ENCODE measurements around the gene RBFOX2.

Gene RBFOX2

DNA sequence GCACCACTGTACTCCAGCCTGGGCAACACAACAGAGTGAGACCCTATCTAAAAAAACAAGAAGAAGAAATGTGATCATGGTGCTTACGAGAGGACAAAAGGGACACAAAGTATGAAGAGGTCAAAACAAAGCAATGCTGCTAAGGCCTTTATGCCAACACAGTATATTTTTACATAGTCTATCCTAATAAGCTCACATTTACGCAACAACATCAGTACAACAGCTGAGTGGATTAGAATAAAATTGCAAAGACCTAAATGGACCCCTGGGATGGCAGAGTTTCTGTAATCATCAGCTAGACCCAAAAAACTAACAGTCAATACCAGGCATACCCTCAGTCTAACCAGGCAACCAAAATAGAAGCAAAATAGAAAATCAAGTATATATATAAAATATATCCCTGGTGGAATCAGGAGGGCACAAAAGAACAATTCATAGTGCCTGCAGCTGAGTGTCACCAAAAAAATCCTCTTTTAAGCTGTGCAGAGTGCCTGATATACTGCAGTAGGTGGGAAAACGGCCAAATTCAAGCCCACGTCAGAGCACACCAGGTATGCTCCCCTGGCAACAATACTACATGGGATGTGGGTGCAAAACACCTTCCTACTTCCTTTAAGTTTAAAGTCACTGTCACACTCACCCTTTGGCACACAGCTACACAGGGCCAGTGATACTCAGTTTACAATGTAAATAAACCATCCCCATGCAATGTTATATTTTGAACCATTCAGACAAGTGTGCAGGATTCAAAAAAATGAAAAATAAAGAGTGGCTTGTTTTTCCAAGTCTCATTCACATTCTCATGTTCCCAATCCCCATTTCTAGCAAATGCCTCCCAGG is 57.8 kb downstream of the RBFOX2 start:
- no peak for DNase-seq

- DNase-seq = no peak
Observed at GRCh38 chr22:35967046-35967397, 61.6 kb downstream of the RBFOX2 start.

- DNase-seq = no peak
Observed at GRCh38 chr22:35966314-35967045, 62.1 kb downstream of the RBFOX2 start.

- no peak for DNase-seq
Observed at GRCh38 chr22:35963237-35963810, 65.3 kb downstream of the RBFOX2 start.

GRCh38 chr22:35961480-35962295 is 66.9 kb downstream of the RBFOX2 start:
- no peak for DNase-seq

DNA sequence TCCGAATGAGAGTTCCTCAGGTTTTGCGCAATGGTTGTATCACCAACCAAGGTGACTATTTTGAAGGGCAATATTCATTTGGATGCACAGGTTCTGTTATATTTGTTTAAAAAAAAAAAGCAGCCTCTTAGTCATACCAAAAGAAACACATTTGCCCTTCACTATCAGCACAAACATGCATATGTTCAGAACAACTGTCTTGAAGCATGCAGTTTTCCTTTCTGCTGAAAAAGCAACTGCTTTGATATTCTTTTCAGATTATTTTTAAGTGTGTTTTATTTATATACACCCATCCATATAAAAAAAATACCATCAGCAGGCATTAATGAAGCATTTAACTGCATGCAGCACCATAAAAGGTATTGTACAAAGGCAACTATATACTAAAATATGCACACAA is 67.8 kb downstream of the RBFOX2 start:
- DNase-seq = no peak

GRCh38 chr22:35959121-35959800 is 69.4 kb downstream of the RBFOX2 start:
- DNase-seq = no peak

DNA sequence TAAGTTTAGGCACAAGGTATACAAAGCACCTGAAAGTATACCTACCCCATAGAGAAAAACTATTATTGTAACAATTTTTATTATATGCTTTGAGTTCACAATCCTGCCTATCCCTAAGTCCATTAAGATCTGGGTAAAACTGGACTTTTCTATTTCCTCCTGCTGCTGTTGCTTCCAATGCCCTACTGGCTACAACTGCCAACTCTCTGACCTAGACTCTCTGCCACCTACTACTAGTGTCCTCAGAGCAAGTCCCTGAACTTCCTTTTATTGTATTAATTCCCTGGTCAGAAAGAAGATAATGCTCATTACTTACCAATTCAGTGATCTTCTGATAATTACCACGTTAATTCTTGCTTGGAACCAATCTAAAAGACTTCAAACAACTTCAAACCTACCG is 70.3 kb downstream of the RBFOX2 start:
- no peak for DNase-seq

DNA sequence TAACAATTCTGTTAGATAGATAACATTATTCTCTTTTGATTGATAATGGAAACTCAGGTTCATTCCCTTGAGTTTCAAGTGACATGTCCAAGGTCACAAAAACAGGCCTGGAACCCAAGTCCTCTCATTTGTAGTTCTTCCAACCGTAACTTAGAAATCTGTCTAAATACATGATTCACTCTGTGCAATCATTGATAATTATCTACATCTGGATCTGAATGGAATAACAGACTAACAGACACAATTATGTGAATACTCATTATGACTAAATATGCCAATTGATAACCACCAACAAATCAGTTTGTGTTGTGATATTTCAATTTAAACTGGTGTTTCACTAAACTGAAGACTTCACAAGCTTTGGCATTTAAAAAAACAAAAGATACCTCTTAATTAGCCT is 71.0 kb downstream of the RBFOX2 start:
- no peak for DNase-seq

DNA sequence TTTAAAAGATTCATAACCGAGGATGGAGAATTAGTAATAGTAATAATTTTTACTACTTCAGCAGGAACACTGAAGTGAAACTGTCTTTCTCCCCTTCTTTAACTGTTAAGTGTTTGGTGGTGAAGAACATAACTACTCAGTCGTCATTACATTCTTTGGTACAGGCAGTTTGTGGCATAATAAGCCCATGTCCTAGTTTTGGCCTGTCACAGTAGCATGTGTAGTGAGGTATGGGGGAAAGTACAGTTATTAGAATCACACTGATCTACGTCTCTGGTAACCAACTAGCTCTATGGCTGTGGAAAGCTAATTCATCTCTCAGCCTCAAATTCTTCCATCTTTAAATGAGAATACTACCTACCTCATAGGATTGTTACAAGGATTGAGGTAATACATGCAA is 71.8 kb downstream of the RBFOX2 start:
- DNase-seq = no peak

DNA sequence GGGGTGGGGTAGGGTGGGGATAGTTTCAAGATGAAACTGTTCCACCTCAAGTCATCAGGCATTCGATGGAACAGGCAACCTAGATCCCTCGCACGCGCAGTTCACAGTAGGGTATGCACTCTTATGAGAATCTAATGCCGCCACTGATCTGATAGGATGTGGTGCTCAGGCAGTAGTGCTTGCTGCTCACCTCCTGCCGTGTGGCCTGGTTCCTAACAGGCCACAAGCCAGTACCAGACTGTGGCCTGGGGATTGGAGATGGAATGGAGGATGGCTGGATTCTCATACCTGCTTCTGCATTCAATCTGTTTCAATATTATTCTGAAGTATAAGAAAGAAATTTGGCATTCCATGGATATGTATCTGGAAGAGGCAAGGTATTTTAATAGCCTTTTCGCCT is 73.1 kb downstream of the RBFOX2 start:
- no peak for DNase-seq

- DNase-seq = no peak
Observed at GRCh38 chr22:35952576-35952975, 76.0 kb downstream of the RBFOX2 start.

DNA sequence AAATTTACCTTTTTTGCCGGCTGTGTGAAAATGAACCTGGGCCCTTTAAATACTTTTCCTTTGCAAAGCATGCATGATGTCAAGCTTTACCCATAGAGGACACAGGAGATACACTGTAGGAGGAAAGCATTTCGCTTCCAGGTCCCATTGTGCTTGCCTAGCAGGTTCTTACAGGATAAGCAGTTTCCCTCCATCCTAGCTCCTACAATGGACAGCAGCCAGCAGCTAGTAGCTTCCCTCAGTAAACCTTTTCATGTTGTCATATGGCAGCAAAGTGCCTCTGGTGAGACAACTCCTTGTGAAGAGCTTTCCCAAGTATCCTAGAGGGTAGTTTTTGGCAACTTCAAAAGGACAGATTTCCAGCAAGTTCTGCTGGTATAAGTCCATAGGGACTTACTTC is 78.4 kb downstream of the RBFOX2 start:
- no peak for DNase-seq

DNA sequence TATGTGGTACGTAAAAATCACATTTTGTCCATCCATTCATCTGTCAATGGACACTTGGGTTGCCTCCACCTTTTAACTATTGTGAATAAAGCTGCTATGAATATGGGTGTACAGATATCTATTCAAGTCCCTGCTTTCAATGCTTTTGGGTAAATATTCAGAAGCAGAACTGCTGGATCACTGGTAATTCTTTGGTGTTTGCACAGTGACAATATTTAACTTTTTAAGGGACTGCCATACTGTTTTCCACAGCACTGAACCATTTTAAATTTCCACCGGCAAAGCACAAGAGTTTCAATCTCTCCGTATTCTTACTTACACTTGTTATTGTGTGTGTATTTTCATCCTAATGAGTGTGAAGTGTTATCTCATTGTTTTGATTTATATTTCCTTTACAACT is 79.4 kb downstream of the RBFOX2 start:
- no peak for DNase-seq

GRCh38 chr22:35947794-35948425 is 80.7 kb downstream of the RBFOX2 start:
- no peak for DNase-seq

- no peak for DNase-seq
Observed at GRCh38 chr22:35944458-35944857, 84.2 kb downstream of the RBFOX2 start.

- DNase-seq = no peak
Observed at GRCh38 chr22:35940166-35940565, 88.5 kb downstream of the RBFOX2 start.

DNA sequence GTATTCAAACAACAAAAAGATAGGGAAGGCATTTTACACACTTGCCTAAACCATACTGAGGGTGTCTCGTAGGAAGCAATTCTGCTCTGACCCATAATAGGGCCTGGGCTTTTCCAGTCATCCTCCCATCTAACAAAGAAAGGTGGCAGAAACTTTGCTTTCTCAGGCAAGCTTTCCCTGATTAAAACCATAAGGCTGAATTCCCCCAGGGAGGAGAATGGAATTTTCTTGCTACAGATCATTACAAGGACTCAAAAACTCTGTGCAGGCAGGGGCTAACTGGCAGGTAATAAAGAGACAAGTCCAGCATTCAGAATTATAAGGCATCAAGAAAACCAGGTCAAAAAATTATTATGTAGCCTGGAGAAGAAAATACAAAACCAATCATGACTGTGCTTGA is 90.4 kb downstream of the RBFOX2 start:
- DNase-seq = no peak

DNA sequence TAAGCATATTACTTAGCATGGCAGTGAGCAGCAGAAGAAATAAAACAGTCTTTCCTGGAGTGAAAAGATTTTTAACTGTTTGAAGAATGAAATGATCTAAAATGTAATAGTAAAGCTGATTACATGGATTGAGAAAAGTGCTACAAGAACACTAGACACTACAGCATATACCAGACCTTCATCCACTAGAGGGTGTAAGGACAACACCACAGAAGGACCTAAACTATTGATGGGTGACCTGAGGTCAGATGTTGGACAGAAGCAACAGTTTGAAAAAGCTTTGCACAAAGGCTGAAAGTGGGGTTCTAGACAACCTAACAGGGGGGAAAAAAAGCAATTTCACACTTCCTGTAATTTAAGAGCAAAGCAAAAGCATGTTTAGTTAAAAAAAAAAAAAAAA is 97.7 kb downstream of the RBFOX2 start:
- DNase-seq = no peak

- DNase-seq = no peak
Observed at GRCh38 chr22:35928285-35928798, 100.3 kb downstream of the RBFOX2 start.

DNA sequence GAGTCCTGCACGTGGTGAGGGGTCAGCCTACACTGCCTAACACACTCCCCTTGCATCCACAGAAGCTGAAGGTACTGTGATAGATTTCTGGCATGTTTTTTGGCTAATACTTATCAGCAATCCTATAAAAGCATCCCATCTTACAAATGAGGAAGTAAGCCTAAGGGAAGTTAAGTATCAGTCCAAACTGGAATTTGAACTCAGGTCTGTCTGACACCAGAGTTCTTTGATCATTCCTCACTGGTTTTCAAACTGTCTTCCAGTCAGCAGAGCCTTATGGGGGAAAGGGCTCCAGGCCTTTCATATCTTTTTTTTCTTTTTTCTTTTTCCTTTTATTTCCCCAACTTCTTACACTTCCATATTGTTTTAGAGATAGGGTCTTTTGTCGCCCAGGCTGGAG is 105.6 kb downstream of the RBFOX2 start:
- DNase-seq = no peak

DNA sequence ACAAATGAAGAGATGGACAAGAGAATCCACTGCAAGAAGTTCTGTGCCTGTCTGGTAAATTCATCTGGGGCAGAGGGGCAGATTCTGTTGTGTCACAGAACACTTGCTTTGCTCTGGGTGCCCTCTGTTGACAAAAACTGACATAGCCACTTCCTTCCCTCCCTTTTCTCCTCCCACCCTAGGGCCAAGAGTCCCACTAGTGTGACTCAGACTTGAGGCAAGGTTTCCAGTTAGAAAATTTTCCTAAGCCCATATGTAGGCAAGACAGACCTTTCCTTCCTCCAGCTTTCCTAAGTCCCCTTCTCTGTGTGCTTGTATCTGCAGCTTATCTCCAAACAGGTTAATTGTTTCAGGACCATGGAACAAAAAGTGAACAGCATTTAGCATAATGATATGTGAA is 106.8 kb downstream of the RBFOX2 start:
- DNase-seq = peak; percentile 23
